K562 (cell line): ENCODE data around the gene FUT2. TPM values are rescaled to one million over a fixed set of nuclear protein-coding genes. Genes with fewer than 3 reads are reported as not detected.

Source experiments
- ATAC-seq: fragments of 200-7000 bp; cut with Tn5 transposase; 3 replicates; pipeline ENCODE4 v1.9.1; 2020; ENCODE audit warnings: moderate library complexity
- BruUV-seq: library from RNA; stranded (reverse); fragments of 400-500 nt; replicated peaks from 2 replicates; lab custom pipeline; 2021; lab: Mats Ljungman, UMichigan
- CTCF ChIA-PET: fragments of 300-600 bp; formaldehyde crosslinking; extraction: SDS; loops from one replicate; lab custom pipeline; 2021; ENCODE audit warnings: low intra/inter-chr PET ratio; lab: Yijun Ruan, JAX
- POLR2A ChIA-PET: fragments of 300-600, 350-650 bp; sonication (Branson Sonifier 250); formaldehyde crosslinking; extraction: SDS; loops from one replicate; lab custom pipeline; 2021; ENCODE audit warnings: antibody characterized with exemption, inconsistent platforms; lab: Yijun Ruan, JAX
- DNase-seq, 4 experiments: peaks; one replicate each; pipeline versions ENCODE4 v3.0.0 to v3.0.0-alpha.2; 2011 to 2018; ENCODE audit warnings: low spot score in 3 of 4, mixed read lengths in 3 of 4; ENCODE audit errors: extremely low read depth in 1 of 4
- FAIRE-seq: peaks from 2 replicates; lab custom pipeline; 2011; peaks lifted over from hg19 to GRCh38; lab: Jason Lieb, UNC
- H2AFZ ChIP-seq: 2 replicates; pipeline ENCODE4 v1.6.0; 2011; ENCODE audit warnings: low read depth, low read length, control low read depth, inconsistent platforms
- H3K27ac ChIP-seq: fragments of 200-600 bp; 3 replicates; pipeline ENCODE4 v1.8.0; 2011; ENCODE audit warnings: low read depth, mild to moderate bottlenecking, control low read depth, inconsistent platforms, low read length, moderate library complexity, mixed read lengths; ENCODE audit errors: extremely low read depth
- H3K27me3 ChIP-seq, 2 experiments: fragments of 300-600 bp in 1 of 2; 2 replicates in 1 of 2; 3 replicates in 1 of 2; pipeline versions ENCODE4 v1.6.0 to v1.8.0; 2011; ENCODE audit warnings: inconsistent platforms in 2 of 2, low read length in 2 of 2, mild to moderate bottlenecking in 1 of 2, mixed read lengths in 1 of 2, moderate library complexity in 1 of 2; ENCODE audit not compliant: control insufficient read depth in 2 of 2, insufficient read depth in 2 of 2
- H3K36me3 ChIP-seq: fragments of 300-600 bp; 3 replicates; pipeline ENCODE4 v1.8.0; 2011; ENCODE audit warnings: mild to moderate bottlenecking, low read length, inconsistent platforms; ENCODE audit not compliant: control insufficient read depth, insufficient read depth
- H3K4me1 ChIP-seq, 2 experiments: fragments of 200-600 bp in 1 of 2; replicated peaks in 1 of 2; 2 replicates in 1 of 2; 3 replicates in 1 of 2; pipeline versions ENCODE4 v1.5.1 to v1.8.0; 2011; ENCODE audit warnings: inconsistent platforms in 2 of 2, low read length in 2 of 2, mild to moderate bottlenecking in 1 of 2, mixed read lengths in 1 of 2, moderate library complexity in 1 of 2; ENCODE audit not compliant: control insufficient read depth in 2 of 2, insufficient read depth in 2 of 2
- H3K4me2 ChIP-seq: 2 replicates; pipeline ENCODE4 v1.6.1; 2011; ENCODE audit warnings: low read length, control low read depth, inconsistent platforms, mixed read lengths; ENCODE audit not compliant: insufficient read depth
- H3K4me3 ChIP-seq: fragments of 200-600 bp; sonication (generic), shearing (Covaris generic); 2 replicates; pipeline ENCODE4 v1.5.1; 2016; ENCODE audit warnings: control low read depth, inconsistent platforms
- H3K79me2 ChIP-seq: fragments of 200-600 bp; 3 replicates; pipeline ENCODE4 v1.8.0; 2011; ENCODE audit warnings: low read length, inconsistent platforms; ENCODE audit not compliant: control insufficient read depth, insufficient read depth
- H3K9ac ChIP-seq, 2 experiments: 2 replicates each; pipeline versions ENCODE4 v1.6.0 to v1.6.1; 2011; ENCODE audit warnings: low read depth in 2 of 2, low read length in 2 of 2, control low read depth in 1 of 2, inconsistent platforms in 1 of 2, mild to moderate bottlenecking in 1 of 2, mixed read lengths in 1 of 2; ENCODE audit not compliant: insufficient read depth in 1 of 2
- H3K9me1 ChIP-seq: one replicate; pipeline ENCODE4 v1.6.0; 2011; ENCODE audit warnings: inconsistent platforms, mild to moderate bottlenecking, low read length, moderate library complexity; ENCODE audit not compliant: control insufficient read depth, insufficient read depth
- H3K9me3 ChIP-seq: replicated peaks from 2 replicates; pipeline ENCODE4 v1.5.1; 2011; ENCODE audit warnings: low read depth, low read length, inconsistent platforms; ENCODE audit not compliant: control insufficient read depth, insufficient read depth
- H4K20me1 ChIP-seq: replicated peaks from 2 replicates; pipeline ENCODE4 v1.6.1; 2011; ENCODE audit warnings: low read length, inconsistent platforms, mixed read lengths; ENCODE audit not compliant: control insufficient read depth, insufficient read depth
- RUNX1 ChIP-seq: sonication (generic); IDR thresholded peaks from 2 replicates; pipeline ENCODE4 v1.6.1; 2016; ENCODE audit warnings: antibody characterized with exemption, low read depth
- WGBS: fragments of 100-300 bp; shearing (Covaris generic); methylation state at CpG from one replicate; pipeline ENCODE4 v1.1.6; 2016; ENCODE audit warnings: low coverage, mixed read lengths; ENCODE audit not compliant: insufficient coverage; ENCODE audit errors: missing lambda C conversion rate; 5-methylcytosine and 5-hydroxymethylcytosine counted together
- in situ Hi-C: fragments of 300-500 bp; cut with MboI; formaldehyde crosslinking; loops from 4 replicates; pipeline ENCODE4 v1.15.0; 2018; ENCODE audit warnings: inconsistent platforms, mixed read lengths
- intact Hi-C: fragments of 100-400 bp; cut with micrococcal nuclease; formaldehyde crosslinking; loops from 2 replicates; pipeline ENCODE4 v1.14.2; 2022
- polyA plus RNA-seq, 8 experiments: library from polyadenylated mRNA; depleted of rRNA in 4 of 8; stranded (reverse) in 5 of 8; unstranded in 3 of 8; fragments of >200 nt; fragmentation: Nextera tagmentation in 2 of 8; fragmentation: Illumina TruSeq in 1 of 8; extraction: Ambion mirVana in 2 of 8; extraction: Trizol in 1 of 8; gene quantifications; 2 replicates each; pipeline versions ENCODE4 v1.2.1 to v1.2.3, GENCODE V29; 2011 to 2014; ENCODE audit warnings: inconsistent platforms in 1 of 8, missing spikeins in 1 of 8
- total RNA-seq, 7 experiments: library from RNA; depleted of rRNA in 6 of 7; stranded (reverse); fragments of >200 nt in 6 of 7; fragmentation: Illumina TruSeq in 2 of 7; extraction: Trizol in 2 of 7; gene quantifications; 2 replicates each; pipeline versions ENCODE4 v1.2.1 to v1.2.3, GENCODE V29; 2011 to 2021; ENCODE audit warnings: low replicate concordance in 1 of 7
- TF ChIP-seq, protein P1 (sequence below): fragments of 450-650 bp; IDR thresholded peaks from 2 replicates; pipeline ENCODE4 v1.6.1; 2018; ENCODE audit not compliant: partially characterized antibody

The FUT2 gene
- total and polyA plus RNA-seq, 9 of the 15 experiments (the other 6 are each of a cell fraction or from before 2014, with no cell fraction given) = 0.03 to 0.04 TPM; not detected in 7

DNA sequence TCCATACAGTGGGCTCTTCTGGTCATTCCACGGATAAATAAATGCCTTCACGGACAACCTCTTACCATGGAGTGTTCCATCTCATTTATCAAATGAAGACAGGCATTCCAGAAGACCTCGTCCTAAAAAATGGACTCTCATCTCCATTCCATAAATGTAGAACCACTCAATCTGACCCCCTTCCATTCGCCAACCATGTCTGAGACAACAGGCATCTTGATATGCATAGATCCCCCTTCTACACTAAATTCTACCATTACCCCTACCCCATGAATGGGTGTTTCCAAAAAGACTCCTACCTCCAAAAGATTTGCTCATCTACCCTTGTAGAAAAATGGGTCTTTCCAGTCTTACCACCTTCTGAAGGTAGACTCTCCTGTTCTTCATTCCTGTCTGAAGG, 35.7 kb downstream of the FUT2 start:
- DNase-seq = no peak

More for the DNA sequence above, 35.7 kb downstream of the FUT2 start:
- no TSS peak for BruUV-seq
- Histone ChIP-seq H3K4me2 (no peak overlapping the region), H4K20me1 (no peaks in the 10 kb centered on the region)
- in situ Hi-C loops = no loop called here
- POLR2A ChIA-PET = no interaction called here
- TF ChIP-seq, protein P1, sequence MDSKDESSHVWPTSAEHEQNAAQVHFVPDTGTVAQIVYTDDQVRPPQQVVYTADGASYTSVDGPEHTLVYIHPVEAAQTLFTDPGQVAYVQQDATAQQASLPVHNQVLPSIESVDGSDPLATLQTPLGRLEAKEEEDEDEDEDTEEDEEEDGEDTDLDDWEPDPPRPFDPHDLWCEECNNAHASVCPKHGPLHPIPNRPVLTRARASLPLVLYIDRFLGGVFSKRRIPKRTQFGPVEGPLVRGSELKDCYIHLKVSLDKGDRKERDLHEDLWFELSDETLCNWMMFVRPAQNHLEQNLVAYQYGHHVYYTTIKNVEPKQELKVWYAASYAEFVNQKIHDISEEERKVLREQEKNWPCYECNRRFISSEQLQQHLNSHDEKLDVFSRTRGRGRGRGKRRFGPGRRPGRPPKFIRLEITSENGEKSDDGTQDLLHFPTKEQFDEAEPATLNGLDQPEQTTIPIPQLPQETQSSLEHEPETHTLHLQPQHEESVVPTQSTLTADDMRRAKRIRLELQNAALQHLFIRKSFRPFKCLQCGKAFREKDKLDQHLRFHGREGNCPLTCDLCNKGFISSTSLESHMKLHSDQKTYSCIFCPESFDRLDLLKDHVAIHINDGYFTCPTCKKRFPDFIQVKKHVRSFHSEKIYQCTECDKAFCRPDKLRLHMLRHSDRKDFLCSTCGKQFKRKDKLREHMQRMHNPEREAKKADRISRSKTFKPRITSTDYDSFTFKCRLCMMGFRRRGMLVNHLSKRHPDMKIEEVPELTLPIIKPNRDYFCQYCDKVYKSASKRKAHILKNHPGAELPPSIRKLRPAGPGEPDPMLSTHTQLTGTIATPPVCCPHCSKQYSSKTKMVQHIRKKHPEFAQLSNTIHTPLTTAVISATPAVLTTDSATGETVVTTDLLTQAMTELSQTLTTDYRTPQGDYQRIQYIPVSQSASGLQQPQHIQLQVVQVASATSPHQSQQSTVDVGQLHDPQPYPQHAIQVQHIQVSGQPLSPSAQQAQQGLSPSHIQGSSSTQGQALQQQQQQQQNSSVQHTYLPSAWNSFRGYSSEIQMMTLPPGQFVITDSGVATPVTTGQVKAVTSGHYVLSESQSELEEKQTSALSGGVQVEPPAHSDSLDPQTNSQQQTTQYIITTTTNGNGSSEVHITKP = peak; percentile 62
- TF ChIP-seq RUNX1 = no peak
- TF ChIP-seq, all 486 proteins: peak for 1
- WGBS = 29% methylated on average over 4 of the region's 4 CpGs
- Histone ChIP-seq H3K27me3 (no peaks in the 10 kb centered on the region), H3K9me3 (no peaks in the 10 kb centered on the region), H3K27ac (no peak overlapping the region), H3K79me2 (no peaks in the 10 kb centered on the region), H3K4me1 (peaks cover 0 to 8% of the 10 kb centered on the region in 2 experiments; a peak in 3 of 5 replicates), H2AFZ (no peak overlapping the region), H3K36me3 (peaks cover 3% of the 10 kb centered on the region; the same call in 1 of the 3 replicates), H3K9me1 (no peaks in the 10 kb centered on the region), H3K9ac (no peak overlapping the region), H3K4me3 (no peak overlapping the region)
- CTCF ChIA-PET = no interaction called here
- ATAC-seq (no peak), FAIRE-seq (no peak)
- intact Hi-C loops = no loop called here
